Measurements from ENCODE around the gene CLIP3.

DNA sequence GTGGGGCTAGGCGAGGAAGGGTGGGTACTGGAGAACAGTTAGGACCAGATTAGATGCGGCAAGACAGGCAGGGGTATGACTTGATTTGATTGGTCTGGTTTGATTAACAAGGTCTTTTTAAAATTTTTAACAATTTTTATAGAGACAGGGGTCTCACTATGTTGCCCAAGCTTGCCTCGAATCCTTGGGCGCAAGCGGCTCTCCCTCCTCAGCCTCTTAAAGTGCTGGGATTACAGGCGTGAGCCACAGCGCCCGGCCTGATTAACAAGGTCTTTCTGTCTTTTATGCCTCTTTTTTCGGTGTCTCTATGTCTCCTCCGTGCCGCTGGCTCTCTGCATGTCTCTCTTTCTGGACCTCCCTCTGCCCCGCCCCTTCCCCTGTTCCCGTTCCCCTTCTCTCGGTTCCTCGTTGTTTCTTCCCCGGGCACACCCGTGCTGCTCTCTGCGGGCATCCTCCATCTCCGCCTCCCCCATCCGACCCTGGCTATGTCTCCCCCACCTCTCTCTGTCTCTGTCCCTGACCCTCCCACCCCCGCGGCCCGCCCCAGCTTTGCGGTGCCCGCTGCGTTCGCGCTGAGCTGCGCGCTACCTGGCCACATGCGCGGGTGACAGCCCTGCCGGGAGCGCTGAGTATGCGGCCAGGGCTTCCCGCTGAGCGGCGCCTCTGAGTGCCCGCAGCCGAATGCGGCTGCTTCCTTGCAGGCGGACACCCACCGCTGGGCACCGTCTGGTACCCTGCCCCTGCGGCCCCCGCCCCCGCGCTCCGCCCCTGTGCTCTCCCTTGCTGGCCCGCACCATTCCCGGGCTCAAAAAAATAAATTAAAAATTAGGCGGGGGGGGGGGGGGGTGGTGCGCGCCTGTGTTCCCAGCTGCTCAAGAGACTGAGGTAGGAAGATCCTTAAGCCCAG is 45.8 kb downstream of the CLIP3 start:
- TF ChIP-seq, protein P1, sequence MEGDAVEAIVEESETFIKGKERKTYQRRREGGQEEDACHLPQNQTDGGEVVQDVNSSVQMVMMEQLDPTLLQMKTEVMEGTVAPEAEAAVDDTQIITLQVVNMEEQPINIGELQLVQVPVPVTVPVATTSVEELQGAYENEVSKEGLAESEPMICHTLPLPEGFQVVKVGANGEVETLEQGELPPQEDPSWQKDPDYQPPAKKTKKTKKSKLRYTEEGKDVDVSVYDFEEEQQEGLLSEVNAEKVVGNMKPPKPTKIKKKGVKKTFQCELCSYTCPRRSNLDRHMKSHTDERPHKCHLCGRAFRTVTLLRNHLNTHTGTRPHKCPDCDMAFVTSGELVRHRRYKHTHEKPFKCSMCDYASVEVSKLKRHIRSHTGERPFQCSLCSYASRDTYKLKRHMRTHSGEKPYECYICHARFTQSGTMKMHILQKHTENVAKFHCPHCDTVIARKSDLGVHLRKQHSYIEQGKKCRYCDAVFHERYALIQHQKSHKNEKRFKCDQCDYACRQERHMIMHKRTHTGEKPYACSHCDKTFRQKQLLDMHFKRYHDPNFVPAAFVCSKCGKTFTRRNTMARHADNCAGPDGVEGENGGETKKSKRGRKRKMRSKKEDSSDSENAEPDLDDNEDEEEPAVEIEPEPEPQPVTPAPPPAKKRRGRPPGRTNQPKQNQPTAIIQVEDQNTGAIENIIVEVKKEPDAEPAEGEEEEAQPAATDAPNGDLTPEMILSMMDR (IDR thresholded peaks at IDR 0.05), result no peak
- no peak for TF ChIP-seq POLR2A (IDR thresholded peaks at IDR 0.05)
